A673 (cell line): ENCODE results near the gene NPBWR2. TPM values are rescaled to one million over a fixed set of nuclear protein-coding genes. Genes with fewer than 3 reads are reported as not detected.

Experiments used
- BruUV-seq: library from RNA; stranded (reverse); fragments of 400-500 nt; replicated peaks from 2 replicates; lab custom pipeline; 2021; lab: Mats Ljungman, UMichigan
- CTCF ChIA-PET: fragments of 300-600 bp; sonication (Branson Sonifier 250); formaldehyde crosslinking; loops from one replicate; lab custom pipeline; 2022; ENCODE audit warnings: antibody characterized with exemption; lab: Charles Lee
- POLR2A ChIA-PET: fragments of 300-600 bp; sonication (Branson Sonifier 250); formaldehyde crosslinking; loops from one replicate; lab custom pipeline; 2022; ENCODE audit warnings: antibody characterized with exemption; ENCODE audit not compliant: low non-redundant PET; lab: Charles Lee
- DNase-seq: peaks from one replicate; pipeline ENCODE4 v3.0.0-alpha.2; 2015; ENCODE audit warnings: low spot score
- H3K27ac ChIP-seq: fragments of 200-600 bp; sonication (generic); 2 replicates; pipeline ENCODE4 v1.5.1; 2016; ENCODE audit warnings: mixed run types, low read depth, mild to moderate bottlenecking, mixed read lengths, antibody characterized with exemption, low read length; ENCODE audit not compliant: poor library complexity, severe bottlenecking
- H3K27me3 ChIP-seq: fragments of 200-600 bp; sonication (generic); replicated peaks from 2 replicates; pipeline ENCODE4 v1.6.1; 2017; ENCODE audit warnings: mixed run types, low read depth, mild to moderate bottlenecking, mixed read lengths, antibody characterized with exemption, low read length; ENCODE audit not compliant: insufficient read depth, poor library complexity
- H3K36me3 ChIP-seq: fragments of 200-600 bp; sonication (generic); 2 replicates; pipeline ENCODE4 v1.6.1; 2016; ENCODE audit warnings: mixed run types, mild to moderate bottlenecking, mixed read lengths, antibody characterized with exemption, low read length; ENCODE audit not compliant: insufficient read depth, poor library complexity, severe bottlenecking
- H3K4me1 ChIP-seq: fragments of 200-600 bp; sonication (generic); 2 replicates; pipeline ENCODE4 v1.6.1; 2017; ENCODE audit warnings: mixed run types, mild to moderate bottlenecking, mixed read lengths, antibody characterized with exemption, low read length; ENCODE audit not compliant: insufficient read depth, poor library complexity, severe bottlenecking
- H3K4me3 ChIP-seq: fragments of 200-600 bp; sonication (generic); 2 replicates; pipeline ENCODE4 v1.5.1; 2016; ENCODE audit warnings: low read depth, mixed run types, mild to moderate bottlenecking, mixed read lengths, low read length; ENCODE audit not compliant: poor library complexity, severe bottlenecking
- H3K9me3 ChIP-seq: fragments of 200-600 bp; sonication (generic); 2 replicates; pipeline ENCODE4 v1.6.1; 2016; ENCODE audit warnings: mixed run types, low read depth, mild to moderate bottlenecking, mixed read lengths, antibody characterized with exemption, low read length; ENCODE audit not compliant: poor library complexity, severe bottlenecking
- EZH2 ChIP-seq: fragments of 200-600 bp; sonication (generic); IDR thresholded peaks from 2 replicates; pipeline ENCODE4 v1.6.1; 2017; ENCODE audit warnings: borderline replicate concordance, low read depth, mild to moderate bottlenecking, mixed read lengths, antibody characterized with exemption, low read length; ENCODE audit not compliant: poor library complexity, severe bottlenecking
- intact Hi-C: fragments of 100-400 bp; cut with micrococcal nuclease; formaldehyde crosslinking; loops from one replicate; pipeline ENCODE4 v1.10.0; 2022; ENCODE audit not compliant: unreplicated experiment
- total RNA-seq: library from RNA; stranded (reverse); gene quantifications from 2 replicates; pipeline ENCODE4 v1.2.3, GENCODE V29; 2021
- TF ChIP-seq, protein P1 (sequence below): fragments of 300-800, 200-600 bp; sonication (generic); conservative IDR thresholded peaks from 2 replicates; pipeline ENCODE4 v1.5.1; 2017; ENCODE audit warnings: low read depth, mild to moderate bottlenecking, antibody characterized with exemption, low read length, moderate library complexity, mixed read lengths

NPBWR2 gene
- total RNA-seq, 1 experiment from 2014 or later: not detected

DNA sequence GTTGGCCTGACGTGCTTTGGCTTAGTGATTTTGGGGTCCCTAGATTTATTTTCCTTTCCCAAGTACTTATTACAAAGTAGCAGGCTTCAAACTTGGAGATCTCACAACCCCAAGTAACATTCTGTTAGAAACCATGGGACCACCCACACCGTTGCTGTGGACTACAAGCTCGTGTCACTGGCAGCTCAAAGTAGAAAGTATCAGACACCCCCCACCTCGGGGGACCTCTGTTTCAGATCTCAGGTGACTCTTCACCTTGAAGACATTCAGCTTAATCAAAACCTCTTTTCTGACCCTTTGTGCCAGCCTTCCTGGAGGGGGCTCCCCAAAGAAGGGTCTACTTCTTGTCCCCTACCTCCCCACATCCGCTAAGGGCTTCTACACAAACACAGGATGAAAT, 41.2 kb upstream of the NPBWR2 start:
- TF ChIP-seq, protein P1, sequence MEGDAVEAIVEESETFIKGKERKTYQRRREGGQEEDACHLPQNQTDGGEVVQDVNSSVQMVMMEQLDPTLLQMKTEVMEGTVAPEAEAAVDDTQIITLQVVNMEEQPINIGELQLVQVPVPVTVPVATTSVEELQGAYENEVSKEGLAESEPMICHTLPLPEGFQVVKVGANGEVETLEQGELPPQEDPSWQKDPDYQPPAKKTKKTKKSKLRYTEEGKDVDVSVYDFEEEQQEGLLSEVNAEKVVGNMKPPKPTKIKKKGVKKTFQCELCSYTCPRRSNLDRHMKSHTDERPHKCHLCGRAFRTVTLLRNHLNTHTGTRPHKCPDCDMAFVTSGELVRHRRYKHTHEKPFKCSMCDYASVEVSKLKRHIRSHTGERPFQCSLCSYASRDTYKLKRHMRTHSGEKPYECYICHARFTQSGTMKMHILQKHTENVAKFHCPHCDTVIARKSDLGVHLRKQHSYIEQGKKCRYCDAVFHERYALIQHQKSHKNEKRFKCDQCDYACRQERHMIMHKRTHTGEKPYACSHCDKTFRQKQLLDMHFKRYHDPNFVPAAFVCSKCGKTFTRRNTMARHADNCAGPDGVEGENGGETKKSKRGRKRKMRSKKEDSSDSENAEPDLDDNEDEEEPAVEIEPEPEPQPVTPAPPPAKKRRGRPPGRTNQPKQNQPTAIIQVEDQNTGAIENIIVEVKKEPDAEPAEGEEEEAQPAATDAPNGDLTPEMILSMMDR: no peak
- no peak for TF ChIP-seq EZH2
- intact Hi-C loops: no loop called here
- Histone ChIP-seq H3K27me3 (peaks cover 4% of the 10 kb centered on the region), H3K4me3 (no peak overlapping the region), H3K9me3 (peaks cover 5% of the 10 kb centered on the region), H3K36me3 (no peaks in the 10 kb centered on the region), H3K27ac (no peak overlapping the region), H3K4me1 (no peaks in the 10 kb centered on the region)
- POLR2A ChIA-PET: no interaction called here
- no peak for DNase-seq
- CTCF ChIA-PET: no interaction called here
- no TSS peak for BruUV-seq

DNA sequence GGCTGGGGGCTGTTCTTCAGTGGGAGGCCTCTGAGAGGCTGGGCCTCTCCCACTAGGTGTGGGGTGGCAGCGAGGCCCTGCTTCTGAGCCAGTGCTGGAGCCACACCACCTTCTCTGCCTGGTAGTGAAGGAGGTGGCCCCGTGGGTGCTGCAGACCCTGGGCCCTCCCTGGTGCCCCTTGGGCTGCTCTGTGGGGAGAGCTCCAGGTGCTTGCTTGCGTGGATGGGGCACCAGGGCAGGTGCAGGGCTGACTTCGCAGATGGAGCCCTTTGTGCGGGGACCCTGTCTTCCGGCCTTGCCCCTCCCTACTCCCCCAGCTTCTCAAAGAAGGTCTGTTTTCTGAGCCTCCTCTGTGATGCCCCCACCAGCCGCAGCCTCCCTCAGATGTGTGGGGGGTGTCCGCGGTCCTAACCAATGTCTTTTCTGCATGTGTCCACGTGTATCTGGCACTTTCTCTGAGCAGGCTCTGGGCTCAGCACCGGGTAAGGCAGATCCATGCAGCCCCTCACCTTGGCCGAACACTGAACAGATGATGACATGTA, 39.6 kb upstream of the NPBWR2 start:
- no peak overlapping the region for H3K27ac ChIP-seq
- POLR2A ChIA-PET: no interaction called here
- H3K27me3 ChIP-seq: peaks cover 4% of the 10 kb centered on the region
- DNase-seq: no peak
- intact Hi-C loops: no loop called here
- no peak overlapping the region for H3K4me3 ChIP-seq
- no peaks in the 10 kb centered on the region for H3K36me3 ChIP-seq
- no TSS peak for BruUV-seq
- CTCF ChIA-PET: no interaction called here
- TF ChIP-seq, protein P1: no peak
- TF ChIP-seq EZH2: no peak
- peaks cover 5% of the 10 kb centered on the region for H3K9me3 ChIP-seq
- H3K4me1 ChIP-seq: no peaks in the 10 kb centered on the region

DNA sequence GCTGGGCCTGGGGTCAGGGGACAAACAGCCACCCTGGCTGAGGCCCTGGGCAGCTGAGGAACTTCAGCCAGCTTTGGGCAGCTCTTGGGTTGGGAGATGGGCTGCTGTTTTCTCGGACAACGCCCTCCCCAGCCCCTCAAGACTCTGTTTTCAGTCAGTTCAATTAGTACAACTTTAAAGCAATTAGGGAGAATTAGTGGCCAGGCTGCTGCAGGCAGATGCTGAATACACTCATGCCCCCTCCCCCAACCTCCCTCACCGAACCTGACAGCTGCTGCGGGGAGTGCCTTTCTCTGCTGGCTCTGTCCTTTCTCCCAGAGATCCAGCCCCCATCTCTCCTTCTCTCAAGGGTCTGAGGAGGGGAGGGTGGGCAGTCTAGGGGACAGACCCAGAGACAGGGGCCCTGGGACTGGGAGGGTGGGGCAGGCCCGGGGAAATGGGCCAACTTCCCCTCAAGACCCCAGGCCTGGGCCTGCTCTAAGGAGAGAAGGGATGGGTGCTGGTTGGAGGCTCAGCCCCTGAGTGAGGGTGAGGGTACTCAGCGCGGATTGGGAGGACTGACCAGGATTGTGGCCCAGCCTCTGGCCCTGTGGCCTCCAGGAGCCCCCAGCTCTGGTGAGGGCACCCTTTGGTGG, 39.1 kb upstream of the NPBWR2 start:
- intact Hi-C loops: no loop called here
- POLR2A ChIA-PET: no interaction called here
- TF ChIP-seq, protein P1: no peak
- TF ChIP-seq EZH2: no peak
- CTCF ChIA-PET: no interaction called here
- DNase-seq: no peak
- Histone ChIP-seq H3K27ac (no peak overlapping the region), H3K4me3 (no peak overlapping the region), H3K36me3 (no peaks in the 10 kb centered on the region), H3K9me3 (peaks cover 5% of the 10 kb centered on the region), H3K4me1 (no peaks in the 10 kb centered on the region), H3K27me3 (peaks cover 4% of the 10 kb centered on the region)
- no TSS peak for BruUV-seq
